K562 (cell line): ENCODE results near the gene KLC1. TPM values are rescaled to one million over a fixed set of nuclear protein-coding genes. Genes with fewer than 3 reads are reported as not detected.

Experiments
- CCAR2 ChIP-seq: fragments of 200-400 bp; formaldehyde crosslinking; IDR thresholded peaks from 2 replicates; pipeline ENCODE4 v1.6.1; 2017; ENCODE audit warnings: mild to moderate bottlenecking, low read depth, low read length
- CGGBP1 ChIP-seq: fragments of 250-450 bp; sonication (Bioruptor Pico); IDR thresholded peaks from 2 replicates; pipeline ENCODE4 v1.9.0; 2021; ENCODE audit warnings: mild to moderate bottlenecking
- MTA1 ChIP-seq: fragments of 450-650 bp; IDR thresholded peaks from 2 replicates; pipeline ENCODE4 v1.6.1; 2017; ENCODE audit warnings: borderline replicate concordance
- MTA3 ChIP-seq: fragments of 450-650 bp; formaldehyde crosslinking; IDR thresholded peaks from 2 replicates; pipeline ENCODE4 v1.6.1; 2017; ENCODE audit warnings: mild to moderate bottlenecking, borderline replicate concordance
- NR4A1 ChIP-seq, 2 experiments: fragments of 250-450 bp in 1 of 2; fragments of 450-650 bp in 1 of 2; sonication (Bioruptor Pico) in 1 of 2; IDR thresholded peaks; 2 replicates each; pipeline versions ENCODE4 v1.4.0 to v1.6.1; 2016 to 2020; ENCODE audit warnings: mild to moderate bottlenecking in 2 of 2, missing compliant biosample characterization in 1 of 2, missing genetic modification characterization in 1 of 2, moderate library complexity in 1 of 2
- RB1 ChIP-seq: fragments of 450-650 bp; IDR thresholded peaks from 2 replicates; pipeline ENCODE4 v1.6.1; 2017; ENCODE audit warnings: low read depth, mild to moderate bottlenecking
- YY1 ChIP-seq, 3 experiments: IDR thresholded peaks; 2 replicates each; pipeline ENCODE4 v1.6.1; 2011; ENCODE audit warnings: low read length in 2 of 3, mild to moderate bottlenecking in 2 of 3, moderate library complexity in 2 of 3, borderline replicate concordance in 1 of 3, control low read depth in 1 of 3, low read depth in 1 of 3; ENCODE audit not compliant: insufficient read depth in 3 of 3, insufficient replicate concordance in 2 of 3, control insufficient read depth in 1 of 3, insufficient read length in 1 of 3; ENCODE audit errors: extremely low read depth in 1 of 3
- ZNF583 ChIP-seq: fragments of 250-450 bp; sonication (Bioruptor Pico); IDR thresholded peaks from 2 replicates; pipeline ENCODE4 v1.4.0; 2020
- polyA plus RNA-seq, 8 experiments: library from polyadenylated mRNA; depleted of rRNA in 4 of 8; stranded (reverse) in 5 of 8; unstranded in 3 of 8; fragments of >200 nt; fragmentation: Nextera tagmentation in 2 of 8; fragmentation: Illumina TruSeq in 1 of 8; extraction: Ambion mirVana in 2 of 8; extraction: Trizol in 1 of 8; gene quantifications; 2 replicates each; pipeline versions ENCODE4 v1.2.1 to v1.2.3, GENCODE V29; 2011 to 2014; ENCODE audit warnings: inconsistent platforms in 1 of 8, missing spikeins in 1 of 8
- total RNA-seq, 7 experiments: library from RNA; depleted of rRNA in 6 of 7; stranded (reverse); fragments of >200 nt in 6 of 7; fragmentation: Illumina TruSeq in 2 of 7; extraction: Trizol in 2 of 7; gene quantifications; 2 replicates each; pipeline versions ENCODE4 v1.2.1 to v1.2.3, GENCODE V29; 2011 to 2021; ENCODE audit warnings: low replicate concordance in 1 of 7
- TF ChIP-seq, protein P1 (sequence below): sonication (generic); formaldehyde crosslinking; IDR thresholded peaks from 2 replicates; pipeline ENCODE4 v1.4.0; 2020; ENCODE audit warnings: mild to moderate bottlenecking, missing genetic modification reagents
- TF ChIP-seq, protein P2 (sequence below): fragments of 200-600 bp; sonication (generic); IDR thresholded peaks from one replicate; pipeline ENCODE4 v1.6.1; 2012; ENCODE audit warnings: mild to moderate bottlenecking, low read depth, low read length, inconsistent platforms
- TF ChIP-seq, protein P3 (sequence below), 2 experiments: IDR thresholded peaks; 2 replicates each; pipeline ENCODE4 v1.6.1; 2011; ENCODE audit warnings: borderline replicate concordance in 1 of 2, control low read depth in 1 of 2, low read depth in 1 of 2, low read length in 1 of 2, mild to moderate bottlenecking in 1 of 2, mixed read lengths in 1 of 2, moderate library complexity in 1 of 2; ENCODE audit not compliant: insufficient read depth in 1 of 2, insufficient read length in 1 of 2, poor library complexity in 1 of 2, severe bottlenecking in 1 of 2; ENCODE audit errors: extremely low read depth in 1 of 2

The KLC1 gene
- total and polyA plus RNA-seq, 9 of the 15 experiments (the other 6 are each of a cell fraction or from before 2014, with no cell fraction given) = 4.9 to 134 (median 54.8) TPM

DNA sequence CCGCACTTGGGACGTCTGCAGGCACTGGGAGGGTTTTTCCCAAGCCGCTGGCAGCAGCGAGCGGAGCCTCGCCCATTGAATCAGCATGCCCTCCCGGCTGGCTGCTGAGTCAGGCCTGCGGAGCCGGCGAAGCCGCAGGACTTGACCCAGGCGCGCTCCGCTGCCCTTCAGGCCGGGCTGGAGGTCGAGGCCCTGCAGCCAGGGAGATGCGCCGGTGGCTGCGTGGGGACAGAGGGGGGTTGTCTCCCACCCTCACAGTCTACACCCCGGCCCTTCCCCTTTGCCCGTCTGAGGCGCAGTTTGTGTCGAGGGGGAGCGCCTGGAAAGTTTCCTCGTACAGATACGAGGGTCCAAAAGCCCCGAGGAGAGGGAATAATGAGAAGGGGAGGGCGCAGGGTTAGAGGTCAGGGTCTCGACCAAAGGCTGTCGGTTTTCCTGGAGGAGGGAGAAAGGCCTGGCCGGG is 759 bp upstream of the KLC1 start (continued):
- TF ChIP-seq, protein P1, sequence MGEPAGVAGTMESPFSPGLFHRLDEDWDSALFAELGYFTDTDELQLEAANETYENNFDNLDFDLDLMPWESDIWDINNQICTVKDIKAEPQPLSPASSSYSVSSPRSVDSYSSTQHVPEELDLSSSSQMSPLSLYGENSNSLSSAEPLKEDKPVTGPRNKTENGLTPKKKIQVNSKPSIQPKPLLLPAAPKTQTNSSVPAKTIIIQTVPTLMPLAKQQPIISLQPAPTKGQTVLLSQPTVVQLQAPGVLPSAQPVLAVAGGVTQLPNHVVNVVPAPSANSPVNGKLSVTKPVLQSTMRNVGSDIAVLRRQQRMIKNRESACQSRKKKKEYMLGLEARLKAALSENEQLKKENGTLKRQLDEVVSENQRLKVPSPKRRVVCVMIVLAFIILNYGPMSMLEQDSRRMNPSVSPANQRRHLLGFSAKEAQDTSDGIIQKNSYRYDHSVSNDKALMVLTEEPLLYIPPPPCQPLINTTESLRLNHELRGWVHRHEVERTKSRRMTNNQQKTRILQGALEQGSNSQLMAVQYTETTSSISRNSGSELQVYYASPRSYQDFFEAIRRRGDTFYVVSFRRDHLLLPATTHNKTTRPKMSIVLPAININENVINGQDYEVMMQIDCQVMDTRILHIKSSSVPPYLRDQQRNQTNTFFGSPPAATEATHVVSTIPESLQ (CRISPR knock-in tag) = no peak
- TF ChIP-seq, protein P2, sequence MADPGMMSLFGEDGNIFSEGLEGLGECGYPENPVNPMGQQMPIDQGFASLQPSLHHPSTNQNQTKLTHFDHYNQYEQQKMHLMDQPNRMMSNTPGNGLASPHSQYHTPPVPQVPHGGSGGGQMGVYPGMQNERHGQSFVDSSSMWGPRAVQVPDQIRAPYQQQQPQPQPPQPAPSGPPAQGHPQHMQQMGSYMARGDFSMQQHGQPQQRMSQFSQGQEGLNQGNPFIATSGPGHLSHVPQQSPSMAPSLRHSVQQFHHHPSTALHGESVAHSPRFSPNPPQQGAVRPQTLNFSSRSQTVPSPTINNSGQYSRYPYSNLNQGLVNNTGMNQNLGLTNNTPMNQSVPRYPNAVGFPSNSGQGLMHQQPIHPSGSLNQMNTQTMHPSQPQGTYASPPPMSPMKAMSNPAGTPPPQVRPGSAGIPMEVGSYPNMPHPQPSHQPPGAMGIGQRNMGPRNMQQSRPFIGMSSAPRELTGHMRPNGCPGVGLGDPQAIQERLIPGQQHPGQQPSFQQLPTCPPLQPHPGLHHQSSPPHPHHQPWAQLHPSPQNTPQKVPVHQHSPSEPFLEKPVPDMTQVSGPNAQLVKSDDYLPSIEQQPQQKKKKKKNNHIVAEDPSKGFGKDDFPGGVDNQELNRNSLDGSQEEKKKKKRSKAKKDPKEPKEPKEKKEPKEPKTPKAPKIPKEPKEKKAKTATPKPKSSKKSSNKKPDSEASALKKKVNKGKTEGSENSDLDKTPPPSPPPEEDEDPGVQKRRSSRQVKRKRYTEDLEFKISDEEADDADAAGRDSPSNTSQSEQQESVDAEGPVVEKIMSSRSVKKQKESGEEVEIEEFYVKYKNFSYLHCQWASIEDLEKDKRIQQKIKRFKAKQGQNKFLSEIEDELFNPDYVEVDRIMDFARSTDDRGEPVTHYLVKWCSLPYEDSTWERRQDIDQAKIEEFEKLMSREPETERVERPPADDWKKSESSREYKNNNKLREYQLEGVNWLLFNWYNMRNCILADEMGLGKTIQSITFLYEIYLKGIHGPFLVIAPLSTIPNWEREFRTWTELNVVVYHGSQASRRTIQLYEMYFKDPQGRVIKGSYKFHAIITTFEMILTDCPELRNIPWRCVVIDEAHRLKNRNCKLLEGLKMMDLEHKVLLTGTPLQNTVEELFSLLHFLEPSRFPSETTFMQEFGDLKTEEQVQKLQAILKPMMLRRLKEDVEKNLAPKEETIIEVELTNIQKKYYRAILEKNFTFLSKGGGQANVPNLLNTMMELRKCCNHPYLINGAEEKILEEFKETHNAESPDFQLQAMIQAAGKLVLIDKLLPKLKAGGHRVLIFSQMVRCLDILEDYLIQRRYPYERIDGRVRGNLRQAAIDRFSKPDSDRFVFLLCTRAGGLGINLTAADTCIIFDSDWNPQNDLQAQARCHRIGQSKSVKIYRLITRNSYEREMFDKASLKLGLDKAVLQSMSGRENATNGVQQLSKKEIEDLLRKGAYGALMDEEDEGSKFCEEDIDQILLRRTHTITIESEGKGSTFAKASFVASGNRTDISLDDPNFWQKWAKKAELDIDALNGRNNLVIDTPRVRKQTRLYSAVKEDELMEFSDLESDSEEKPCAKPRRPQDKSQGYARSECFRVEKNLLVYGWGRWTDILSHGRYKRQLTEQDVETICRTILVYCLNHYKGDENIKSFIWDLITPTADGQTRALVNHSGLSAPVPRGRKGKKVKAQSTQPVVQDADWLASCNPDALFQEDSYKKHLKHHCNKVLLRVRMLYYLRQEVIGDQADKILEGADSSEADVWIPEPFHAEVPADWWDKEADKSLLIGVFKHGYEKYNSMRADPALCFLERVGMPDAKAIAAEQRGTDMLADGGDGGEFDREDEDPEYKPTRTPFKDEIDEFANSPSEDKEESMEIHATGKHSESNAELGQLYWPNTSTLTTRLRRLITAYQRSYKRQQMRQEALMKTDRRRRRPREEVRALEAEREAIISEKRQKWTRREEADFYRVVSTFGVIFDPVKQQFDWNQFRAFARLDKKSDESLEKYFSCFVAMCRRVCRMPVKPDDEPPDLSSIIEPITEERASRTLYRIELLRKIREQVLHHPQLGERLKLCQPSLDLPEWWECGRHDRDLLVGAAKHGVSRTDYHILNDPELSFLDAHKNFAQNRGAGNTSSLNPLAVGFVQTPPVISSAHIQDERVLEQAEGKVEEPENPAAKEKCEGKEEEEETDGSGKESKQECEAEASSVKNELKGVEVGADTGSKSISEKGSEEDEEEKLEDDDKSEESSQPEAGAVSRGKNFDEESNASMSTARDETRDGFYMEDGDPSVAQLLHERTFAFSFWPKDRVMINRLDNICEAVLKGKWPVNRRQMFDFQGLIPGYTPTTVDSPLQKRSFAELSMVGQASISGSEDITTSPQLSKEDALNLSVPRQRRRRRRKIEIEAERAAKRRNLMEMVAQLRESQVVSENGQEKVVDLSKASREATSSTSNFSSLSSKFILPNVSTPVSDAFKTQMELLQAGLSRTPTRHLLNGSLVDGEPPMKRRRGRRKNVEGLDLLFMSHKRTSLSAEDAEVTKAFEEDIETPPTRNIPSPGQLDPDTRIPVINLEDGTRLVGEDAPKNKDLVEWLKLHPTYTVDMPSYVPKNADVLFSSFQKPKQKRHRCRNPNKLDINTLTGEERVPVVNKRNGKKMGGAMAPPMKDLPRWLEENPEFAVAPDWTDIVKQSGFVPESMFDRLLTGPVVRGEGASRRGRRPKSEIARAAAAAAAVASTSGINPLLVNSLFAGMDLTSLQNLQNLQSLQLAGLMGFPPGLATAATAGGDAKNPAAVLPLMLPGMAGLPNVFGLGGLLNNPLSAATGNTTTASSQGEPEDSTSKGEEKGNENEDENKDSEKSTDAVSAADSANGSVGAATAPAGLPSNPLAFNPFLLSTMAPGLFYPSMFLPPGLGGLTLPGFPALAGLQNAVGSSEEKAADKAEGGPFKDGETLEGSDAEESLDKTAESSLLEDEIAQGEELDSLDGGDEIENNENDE = no peak
- TF ChIP-seq ZNF583 (CRISPR knock-in tag) (peak; percentile 75; the same call in 1 of the 2 replicates), MTA1 (no peak), NR4A1 (CRISPR knock-in tag; IDR thresholded peaks at IDR 0.05) (no peak), NR4A1 (tag; IDR thresholded peaks at IDR 0.05) (0 out of 2 replicates have a peak, but pooled peaks have one; percentile 55), MTA3 (0 out of 2 replicates have a peak, but pooled peaks have one; percentile 45), RB1 (peak; percentile 24; the same call in 1 of the 2 replicates), CCAR2 (no peak), YY1 (IDR thresholded peaks at IDR 0.05; ENCODE audit: borderline replicate concordance in 1 of 3, control insufficient read depth in 1 of 3, extremely low read depth in 1 of 3, insufficient read depth in 3 of 3, insufficient read length in 1 of 3, insufficient replicate concordance in 2 of 3, low read depth in 1 of 3, low read length in 2 of 3) (peak in 2 of 3 experiments; percentile 20 to 58), CGGBP1 (CRISPR knock-in tag) (no peak)
- TF ChIP-seq, protein P3, sequence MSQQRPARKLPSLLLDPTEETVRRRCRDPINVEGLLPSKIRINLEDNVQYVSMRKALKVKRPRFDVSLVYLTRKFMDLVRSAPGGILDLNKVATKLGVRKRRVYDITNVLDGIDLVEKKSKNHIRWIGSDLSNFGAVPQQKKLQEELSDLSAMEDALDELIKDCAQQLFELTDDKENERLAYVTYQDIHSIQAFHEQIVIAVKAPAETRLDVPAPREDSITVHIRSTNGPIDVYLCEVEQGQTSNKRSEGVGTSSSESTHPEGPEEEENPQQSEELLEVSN (IDR thresholded peaks at IDR 0.05; ENCODE audit: borderline replicate concordance in 1 of 2, extremely low read depth in 1 of 2, insufficient read depth in 1 of 2, insufficient read length in 1 of 2, low read depth in 1 of 2, low read length in 1 of 2, poor library complexity in 1 of 2, severe bottlenecking in 1 of 2) = peak; percentile 83 to 87
